Gastroesophageal sphincter (tissue), 4 donors: Measurements from ENCODE around the gene LAMA3. TPM values are rescaled to one million over a fixed set of nuclear protein-coding genes. Genes with fewer than 3 reads are reported as not detected.
A peak's percentile ranks its signal among the peaks of the same experiment; 100 is the strongest.

Experiments used
- ATAC-seq: fragments of 150-250 bp; one replicate; pipeline ENCODE4 v1.9.1; 2016; ENCODE audit warnings: mild to moderate bottlenecking, moderate library complexity
- H3K27ac ChIP-seq, 4 donors: fragments of 200-600 bp; sonication (generic) in 3 of 4; 1 replicate in 3 of 4; 2 replicates in 1 of 4; pipeline ENCODE4 v1.5.1; 2016 to 2019
- H3K27me3 ChIP-seq: fragments of 200-600 bp; sonication (generic); one replicate; pipeline ENCODE4 v1.5.1; 2019
- H3K36me3 ChIP-seq, 2 donors: fragments of 200-600 bp; sonication (generic); one replicate each; pipeline ENCODE4 v1.5.1; 2019; ENCODE audit warnings: control low read depth in 1 of 2
- H3K4me1 ChIP-seq, 3 donors: fragments of 200-600 bp; sonication (generic); 1 replicate in 2 of 3; 2 replicates in 1 of 3; pipeline ENCODE4 v1.5.1; 2016 to 2019; ENCODE audit warnings: control low read depth in 2 of 3
- H3K4me3 ChIP-seq, 2 donors: fragments of 200-600 bp; sonication (generic); one replicate each; pipeline ENCODE4 v1.5.1; 2019; ENCODE audit warnings: mild to moderate bottlenecking in 1 of 2, moderate library complexity in 1 of 2
- H3K9me3 ChIP-seq, 3 donors: fragments of 200-600 bp; sonication (generic); one replicate each; pipeline ENCODE4 v1.5.1; 2017 to 2019; ENCODE audit warnings: control low read depth in 2 of 3
- EP300 ChIP-seq: sonication (generic); formaldehyde crosslinking; IDR thresholded peaks from one replicate; pipeline ENCODE4 v1.6.1; 2017; ENCODE audit warnings: antibody characterized with exemption, mild to moderate bottlenecking
- POLR2A ChIP-seq, 2 donors: fragments of 450-650 bp; IDR thresholded peaks; one replicate each; pipeline ENCODE4 v1.6.1; 2017; ENCODE audit warnings: antibody characterized with exemption in 2 of 2, mild to moderate bottlenecking in 2 of 2, moderate library complexity in 1 of 2
- POLR2AphosphoS5 ChIP-seq: sonication (generic); formaldehyde crosslinking; IDR thresholded peaks from one replicate; pipeline ENCODE4 v1.6.1; 2017; ENCODE audit warnings: antibody characterized with exemption
- WGBS, 2 donors: methylation state at CpG; one replicate each; pipeline ENCODE4 v1.1.5; 2018; ENCODE audit warnings: low coverage in 1 of 2; 5-methylcytosine and 5-hydroxymethylcytosine counted together
- total RNA-seq, 4 donors: library from RNA; depleted of rRNA; stranded (reverse); fragments of >200 nt; gene quantifications; one replicate each; pipeline ENCODE4 v1.1.0, GENCODE V29; 2016
- TF ChIP-seq, protein P1 (sequence below), 4 experiments: fragments of 200-600 bp in 2 of 4; fragments of 450-650 bp in 2 of 4; sonication (generic) in 1 of 4; IDR thresholded peaks; one replicate each; pipeline ENCODE4 v1.5.1; 2017 to 2019; ENCODE audit warnings: antibody characterized with exemption in 4 of 4, mild to moderate bottlenecking in 2 of 4, moderate library complexity in 2 of 4

The LAMA3 gene
- total RNA-seq, 4 donors from 2014 or later = 8.3 to 13.5 (median 9.5) TPM

DNA sequence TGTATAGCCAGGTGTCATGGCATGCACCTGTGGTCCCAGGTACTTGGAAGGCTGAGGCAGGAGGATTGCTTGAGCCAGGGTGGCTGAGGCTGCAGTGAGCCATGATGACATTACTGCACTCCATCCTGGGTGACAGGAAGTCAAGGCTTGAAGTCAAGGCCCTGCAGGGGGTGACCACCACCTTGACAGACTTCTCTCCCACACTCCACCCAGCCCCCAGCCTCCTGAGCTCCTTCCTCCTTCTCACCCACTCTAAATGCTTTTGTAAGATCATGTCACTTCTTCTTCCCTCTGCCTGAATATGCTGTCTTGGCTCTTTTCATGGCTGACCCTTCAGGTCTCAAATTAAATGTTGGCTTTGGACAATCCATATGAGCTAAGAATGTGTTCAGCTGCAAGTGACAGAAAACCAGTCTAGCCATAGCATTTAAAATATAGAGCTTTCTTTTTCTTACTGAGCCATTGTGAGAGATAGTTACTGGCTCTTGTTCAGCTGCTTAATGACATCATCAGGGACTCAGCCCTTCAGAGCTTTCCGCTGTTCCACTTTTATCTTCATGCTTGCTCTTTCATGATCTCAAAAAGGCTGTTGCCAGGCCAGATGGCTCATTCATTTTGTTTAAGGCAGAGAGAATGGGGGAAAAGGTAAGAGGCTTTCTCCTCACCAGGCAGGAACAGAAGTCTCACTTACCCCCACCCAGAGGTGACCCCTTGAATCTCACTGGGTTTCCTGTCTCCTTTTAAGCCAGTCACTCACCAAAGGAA, 288.6 kb downstream of the LAMA3 start:
- Histone ChIP-seq H3K27ac (no peak overlapping the region), H3K27me3 (no peaks in the 10 kb centered on the region), H3K9me3 (no peaks in the 10 kb centered on the region), H3K4me1 (peaks cover 3 to 21% (median 14%) of the 10 kb centered on the region in 3 donors), H3K36me3 (no peaks in the 10 kb centered on the region), H3K4me3 (no peak overlapping the region)
- TF ChIP-seq POLR2A (IDR thresholded peaks at IDR 0.05) (no peak), POLR2AphosphoS5 (no peak), EP300 (no peak)
- TF ChIP-seq, protein P1, sequence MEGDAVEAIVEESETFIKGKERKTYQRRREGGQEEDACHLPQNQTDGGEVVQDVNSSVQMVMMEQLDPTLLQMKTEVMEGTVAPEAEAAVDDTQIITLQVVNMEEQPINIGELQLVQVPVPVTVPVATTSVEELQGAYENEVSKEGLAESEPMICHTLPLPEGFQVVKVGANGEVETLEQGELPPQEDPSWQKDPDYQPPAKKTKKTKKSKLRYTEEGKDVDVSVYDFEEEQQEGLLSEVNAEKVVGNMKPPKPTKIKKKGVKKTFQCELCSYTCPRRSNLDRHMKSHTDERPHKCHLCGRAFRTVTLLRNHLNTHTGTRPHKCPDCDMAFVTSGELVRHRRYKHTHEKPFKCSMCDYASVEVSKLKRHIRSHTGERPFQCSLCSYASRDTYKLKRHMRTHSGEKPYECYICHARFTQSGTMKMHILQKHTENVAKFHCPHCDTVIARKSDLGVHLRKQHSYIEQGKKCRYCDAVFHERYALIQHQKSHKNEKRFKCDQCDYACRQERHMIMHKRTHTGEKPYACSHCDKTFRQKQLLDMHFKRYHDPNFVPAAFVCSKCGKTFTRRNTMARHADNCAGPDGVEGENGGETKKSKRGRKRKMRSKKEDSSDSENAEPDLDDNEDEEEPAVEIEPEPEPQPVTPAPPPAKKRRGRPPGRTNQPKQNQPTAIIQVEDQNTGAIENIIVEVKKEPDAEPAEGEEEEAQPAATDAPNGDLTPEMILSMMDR (IDR thresholded peaks at IDR 0.05) = no peak
- WGBS, 2 donors = 60 to 70% methylated on average over 1 of the region's 1 CpG
- ATAC-seq = no peak

- Histone ChIP-seq H3K4me1 (peaks cover 3 to 27% (median 14%) of the 10 kb centered on the region in 3 donors), H3K9me3 (no peaks in the 10 kb centered on the region), H3K27me3 (no peaks in the 10 kb centered on the region), H3K4me3 (peak overlapping the region in 1 of 2 donors; percentile 30), H3K36me3 (no peaks in the 10 kb centered on the region), H3K27ac (peak overlapping the region; percentile 75 to 90 (median 84))
- WGBS, 2 donors = 48 to 52% methylated on average over 3 to 8 of the region's 8 CpGs
- TF ChIP-seq, protein P1 (IDR thresholded peaks at IDR 0.05) = no peak
- no peak for TF ChIP-seq EP300
- TF ChIP-seq POLR2A (IDR thresholded peaks at IDR 0.05) = no peak
- TF ChIP-seq POLR2AphosphoS5 = no peak
- peak; percentile 24 for ATAC-seq
Observed at GRCh38 chr18:23981369-23981980, 292.2 kb downstream of the LAMA3 start.

- ATAC-seq = peak; percentile 94
- Histone ChIP-seq H3K9me3 (no peaks in the 10 kb centered on the region), H3K4me1 (peaks cover 3 to 27% (median 14%) of the 10 kb centered on the region in 3 donors), H3K36me3 (no peaks in the 10 kb centered on the region), H3K27ac (peak overlapping the region; percentile 75 to 90 (median 84)), H3K27me3 (no peaks in the 10 kb centered on the region), H3K4me3 (peak overlapping the region in 1 of 2 donors; percentile 30)
- 11 to 40% methylated on average over 5 to 16 of the region's 17 CpGs for WGBS, 2 donors
- TF ChIP-seq POLR2A (IDR thresholded peaks at IDR 0.05) (peak; percentile 18 to 19), EP300 (no peak), POLR2AphosphoS5 (peak; percentile 97)
- TF ChIP-seq, protein P1 (IDR thresholded peaks at IDR 0.05) = no peak
Observed at GRCh38 chr18:23982155-23983079, 293.2 kb downstream of the LAMA3 start.

GRCh38 chr18:23983112-23983511, 293.9 kb downstream of the LAMA3 start:
- no peak overlapping the region for H3K4me3 ChIP-seq
- H3K36me3 ChIP-seq = no peaks in the 10 kb centered on the region
- no peaks in the 10 kb centered on the region for H3K27me3 ChIP-seq
- TF ChIP-seq, protein P1 (IDR thresholded peaks at IDR 0.05) = no peak
- TF ChIP-seq POLR2AphosphoS5 (no peak), EP300 (no peak), POLR2A (IDR thresholded peaks at IDR 0.05) (no peak)
- H3K9me3 ChIP-seq = no peaks in the 10 kb centered on the region
- ATAC-seq = no peak
- WGBS, 2 donors = 65 to 71% methylated on average over 3 of the region's 3 CpGs
- H3K27ac ChIP-seq = peak overlapping the region; percentile 75 to 90 (median 84)
- H3K4me1 ChIP-seq = peaks cover 3 to 27% (median 14%) of the 10 kb centered on the region in 3 donors
